NCI-H2029 treated with DMSO at 0.1 percent for 48 hours (cell line): Measurements from ENCODE around the gene JOSD2.

Experiments
- DNase-seq: peaks from one replicate; lab custom pipeline; 2025; lab: John Stamatoyannopoulos, UW

The JOSD2 gene

DNA sequence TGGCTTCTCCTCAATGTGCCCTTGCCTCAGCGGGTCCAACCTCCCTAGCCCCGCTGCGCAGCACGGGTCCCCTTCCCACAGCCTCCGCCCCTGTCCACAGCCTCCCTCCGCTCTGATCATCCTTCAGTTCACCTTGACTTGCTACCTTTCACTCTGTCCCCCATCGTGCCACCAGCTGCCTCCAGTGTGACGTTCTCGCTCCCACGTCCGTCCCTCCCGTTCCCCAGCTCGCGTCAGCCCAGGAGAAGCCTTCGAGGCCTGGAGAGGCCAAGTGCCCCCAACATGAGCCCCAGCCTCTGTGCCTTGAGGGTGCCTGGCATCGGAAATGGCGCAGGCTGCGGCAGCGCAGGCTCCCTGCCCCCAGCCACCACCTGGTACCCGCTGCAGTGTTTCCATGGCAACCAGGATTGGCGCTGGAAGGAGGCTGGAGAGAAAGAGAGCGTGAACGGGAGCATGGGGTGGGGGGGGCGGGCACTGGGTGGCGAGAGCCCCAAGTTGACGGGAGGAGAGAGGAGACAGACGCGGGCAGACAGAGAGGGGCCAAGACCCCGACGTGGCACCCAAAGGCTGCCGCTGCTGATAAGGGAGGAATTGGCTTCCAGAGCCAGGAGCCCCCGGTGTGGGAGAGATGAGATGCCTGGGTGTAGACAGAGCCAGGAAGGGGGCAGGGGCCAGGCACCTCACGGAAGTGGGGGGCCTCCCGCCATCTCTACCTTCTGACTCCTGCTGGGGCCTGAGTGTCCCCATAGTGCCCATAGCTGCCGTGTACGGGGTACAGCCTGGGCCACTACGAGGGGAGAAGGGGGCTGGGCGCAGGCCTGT is 3.6 kb upstream of the JOSD2 start:
- no peak for DNase-seq

DNA sequence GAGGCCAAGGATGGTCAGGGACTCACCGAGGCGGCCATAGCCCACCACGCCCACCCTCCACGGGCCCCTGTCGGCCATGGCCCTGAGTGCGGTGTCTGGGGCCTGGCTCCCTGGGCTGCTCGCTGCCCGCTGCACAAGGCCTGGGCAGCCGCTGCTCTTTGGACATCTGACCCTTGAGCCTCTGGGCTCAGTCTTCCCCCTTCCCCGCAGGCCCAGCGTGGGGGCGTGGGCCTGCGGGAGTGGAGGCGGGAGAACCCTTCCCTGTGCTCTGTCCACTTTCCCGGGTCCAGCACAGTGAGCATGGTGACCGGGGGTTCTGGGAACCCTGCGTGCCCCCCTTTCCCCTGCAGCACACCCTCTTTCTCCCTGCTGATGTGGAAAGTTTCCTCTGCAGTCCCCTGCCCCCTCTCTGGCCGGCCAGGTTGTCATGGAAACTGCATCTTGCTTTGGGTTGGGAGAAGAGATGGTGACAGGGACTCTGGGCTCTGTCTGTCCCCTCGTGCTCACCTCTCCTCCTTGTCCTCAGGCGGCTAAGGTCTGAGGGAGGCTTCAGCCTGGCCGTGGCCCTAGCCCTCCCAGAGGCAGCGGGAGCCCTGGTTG is 2.9 kb upstream of the JOSD2 start, which contains the start of gene ASPDH:
ASPDH (minus strand) TSS at position 168 of the 600 bp plus-strand sequence; CDS start at position 78, 90 bp downstream.
- no peak for DNase-seq

DNA sequence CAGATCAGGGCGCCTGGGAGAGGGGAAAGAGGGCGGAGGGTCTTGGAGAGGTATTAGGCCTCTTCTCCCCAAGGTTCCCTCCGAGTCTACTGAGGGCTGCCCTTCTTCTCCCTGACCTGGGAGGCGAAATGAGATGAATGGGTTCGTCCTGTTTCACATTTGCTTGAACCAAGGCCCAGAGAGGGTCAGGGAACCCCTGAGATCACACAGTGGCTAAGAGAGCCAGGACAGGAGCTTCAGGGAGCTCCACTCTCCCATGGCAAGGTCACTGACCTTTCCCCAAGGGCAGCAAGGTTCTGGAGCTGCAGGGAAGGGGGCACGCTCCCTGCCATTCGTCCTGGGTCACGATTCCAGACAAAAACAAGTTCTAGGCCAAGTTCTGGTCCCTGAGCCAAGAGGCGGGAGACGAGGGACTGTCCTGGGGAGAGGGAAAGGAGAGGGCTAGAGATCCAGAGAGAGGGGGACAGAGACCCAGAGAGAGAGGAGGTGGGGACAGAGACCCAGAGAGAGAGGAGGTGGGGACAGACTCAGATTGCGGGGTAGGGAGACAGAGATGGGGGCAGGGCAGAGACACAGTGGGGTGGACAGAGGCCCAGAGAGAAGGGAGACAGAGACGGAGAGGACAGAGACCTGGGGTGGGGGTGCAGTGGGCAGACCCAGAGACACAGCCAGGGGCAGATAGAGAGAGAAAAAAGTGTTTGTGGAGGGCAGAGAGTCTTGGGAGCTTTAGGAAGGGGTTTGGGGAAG is 2.2 kb upstream of the JOSD2 start:
- DNase-seq, result no peak

DNA sequence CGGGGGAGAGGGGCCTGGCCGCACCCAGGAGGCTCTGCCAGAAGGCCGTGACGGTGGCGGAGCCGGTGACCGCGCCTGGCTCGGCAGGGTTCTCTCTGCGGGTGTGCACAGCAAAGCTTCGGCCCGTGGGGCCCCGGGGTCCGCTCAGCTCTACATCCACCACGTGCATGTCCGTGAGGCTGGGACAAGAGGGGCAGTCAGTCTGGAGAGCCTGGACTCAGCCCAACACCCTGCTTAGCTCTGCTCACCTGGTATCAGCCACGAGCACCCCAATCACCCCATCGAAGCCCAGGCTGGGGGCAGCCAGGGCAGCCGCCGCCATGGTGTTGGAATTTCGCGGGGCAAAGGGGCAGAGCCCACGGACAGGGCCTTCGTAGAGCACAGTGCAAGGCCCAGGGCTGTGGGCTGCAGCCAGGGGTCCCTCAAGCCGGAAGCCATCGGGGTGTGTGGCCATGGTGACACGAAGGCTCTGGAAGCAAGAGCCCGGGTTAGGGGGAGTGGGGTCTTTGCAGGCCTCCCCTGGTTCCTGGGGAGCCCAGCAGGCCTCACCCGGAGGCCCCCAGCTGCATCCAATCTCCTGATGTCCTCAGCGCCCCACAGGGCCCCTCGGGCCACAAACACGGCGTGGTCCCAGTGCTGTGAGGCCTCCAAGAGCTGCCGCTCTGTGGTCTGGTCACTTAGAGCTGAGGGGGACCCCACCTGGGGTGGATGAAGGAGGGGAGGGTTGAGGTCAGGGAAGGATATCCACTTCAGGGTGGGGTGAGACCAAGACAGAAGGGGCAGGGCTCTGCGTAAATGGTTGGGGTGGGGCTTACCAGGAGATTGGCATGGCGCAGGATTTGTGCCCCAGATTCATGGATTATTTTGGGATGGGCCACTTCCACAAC is 1.4 kb upstream of the JOSD2 start:
- no peak for DNase-seq

DNA sequence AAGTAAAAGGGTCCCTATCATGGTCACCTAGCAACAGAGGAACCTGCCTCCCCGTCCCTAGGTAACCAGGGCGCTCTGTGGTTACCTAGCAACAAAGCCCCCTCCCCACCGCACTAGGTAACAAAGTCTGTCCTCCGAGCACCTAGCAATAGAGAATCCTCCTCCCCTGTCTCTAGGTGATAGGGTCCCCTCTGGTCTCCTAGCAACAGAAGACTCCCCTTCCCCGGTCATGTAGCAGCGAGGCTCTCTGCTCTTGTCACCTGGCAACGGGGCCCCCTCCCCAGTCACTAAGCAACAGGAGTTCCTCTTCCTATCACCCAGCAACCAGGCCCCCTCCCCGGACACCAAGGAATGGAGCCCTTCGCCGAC is 307 bp downstream of the JOSD2 start:
- no peak for DNase-seq

DNA sequence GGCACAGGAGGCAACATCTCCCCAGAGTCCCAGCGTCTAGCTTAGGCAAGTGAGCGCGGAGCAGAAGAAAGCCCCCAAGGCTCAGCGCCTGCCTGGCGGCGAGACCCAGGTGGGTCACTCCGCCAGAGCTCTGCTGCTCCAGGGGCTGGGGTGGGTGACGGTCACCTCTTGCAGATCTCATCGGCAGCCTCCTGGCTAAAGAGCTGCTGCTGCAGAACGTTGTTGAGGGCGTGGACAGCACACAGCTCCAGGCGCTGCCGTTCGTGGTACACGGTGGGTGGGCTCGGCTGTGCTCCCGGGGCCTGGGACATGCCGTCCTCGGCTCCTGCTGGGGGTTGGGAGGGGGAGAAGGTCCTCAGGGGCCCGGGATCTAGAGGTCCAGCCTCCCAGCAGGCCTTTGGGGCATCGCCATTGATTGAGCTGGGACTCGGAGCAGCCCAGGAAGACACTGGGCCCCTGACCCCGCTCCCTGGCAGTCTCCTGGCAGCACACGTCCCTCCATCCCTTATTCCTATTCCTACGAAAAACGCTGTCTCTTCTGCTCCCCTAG is 795 bp downstream of the JOSD2 start:
- DNase-seq, result no peak

DNA sequence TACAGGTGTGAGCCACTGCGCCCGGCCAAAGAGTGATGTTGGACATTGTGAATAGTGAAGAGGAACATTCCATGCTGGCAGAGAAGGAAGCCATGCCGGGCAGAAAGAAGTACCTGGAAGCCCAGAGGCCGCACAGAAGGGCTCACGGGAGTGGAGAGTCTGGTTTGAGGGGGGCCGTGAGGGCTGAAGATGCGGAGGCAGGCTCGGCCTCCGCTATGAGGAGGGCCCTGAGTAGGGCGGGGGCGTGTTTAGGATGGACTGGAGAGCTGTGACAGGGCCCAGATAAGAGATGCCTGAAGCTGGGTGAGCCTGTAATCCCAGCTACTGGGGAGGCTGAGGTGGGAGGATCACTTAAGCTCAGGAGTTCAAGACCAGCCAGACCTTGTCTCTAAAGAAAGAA is 1.6 kb downstream of the JOSD2 start:
- DNase-seq, result no peak

DNA sequence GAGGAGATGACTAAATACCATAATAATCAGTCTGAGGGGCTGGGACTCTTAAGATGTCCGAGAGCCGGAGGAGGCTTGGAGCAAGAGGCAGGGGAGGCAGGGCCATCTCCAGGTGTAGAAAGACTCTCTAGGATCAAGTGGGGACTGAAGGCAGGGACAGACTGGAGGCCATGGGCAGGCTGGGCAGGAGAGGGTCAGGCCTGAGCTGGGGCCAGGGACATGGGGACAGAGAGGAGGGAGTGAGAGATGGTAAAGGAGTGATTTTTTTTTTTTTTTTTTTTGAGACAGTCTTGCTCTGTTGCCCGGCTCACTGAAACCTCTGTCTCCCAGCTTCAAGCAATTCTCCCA is 2.2 kb downstream of the JOSD2 start:
- DNase-seq, result no peak

DNA sequence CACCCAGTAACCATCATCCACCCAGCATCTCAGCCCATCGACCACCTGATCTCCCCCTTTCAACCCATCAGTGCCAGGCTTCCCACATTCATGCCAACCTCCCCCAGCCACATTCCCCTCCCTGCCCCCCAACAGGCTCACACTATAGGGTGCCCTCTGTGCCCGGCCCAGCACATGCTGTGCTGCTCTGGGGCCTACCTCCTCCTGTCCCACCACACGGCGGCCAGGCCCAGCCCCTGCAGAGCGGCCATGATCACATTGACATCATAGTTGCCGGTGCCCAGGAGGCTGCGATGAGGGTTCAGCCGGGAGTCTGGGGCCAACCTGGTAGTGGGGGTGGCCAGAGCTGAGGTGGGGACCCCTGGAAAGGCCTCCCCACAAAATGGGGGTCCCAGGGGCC is 3.6 kb downstream of the JOSD2 start:
- no peak for DNase-seq

DNA sequence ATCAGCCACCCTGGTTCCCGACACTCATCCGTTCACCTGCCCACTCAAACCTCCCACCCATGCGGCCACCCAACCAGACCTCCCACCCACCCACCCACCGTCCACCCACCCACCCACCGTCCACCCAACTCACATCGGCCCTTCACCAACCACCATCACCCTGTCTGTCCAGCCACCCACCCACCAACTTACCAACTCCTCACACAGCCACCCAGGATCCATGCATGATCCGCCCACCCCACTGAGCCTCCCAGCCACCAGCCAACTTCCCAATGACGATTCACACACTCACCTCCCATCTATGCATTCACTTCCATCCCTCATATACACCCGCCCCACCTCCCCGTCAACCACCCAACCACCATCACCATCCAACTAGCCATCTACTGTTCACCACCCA is 4.3 kb downstream of the JOSD2 start:
- no peak for DNase-seq

DNA sequence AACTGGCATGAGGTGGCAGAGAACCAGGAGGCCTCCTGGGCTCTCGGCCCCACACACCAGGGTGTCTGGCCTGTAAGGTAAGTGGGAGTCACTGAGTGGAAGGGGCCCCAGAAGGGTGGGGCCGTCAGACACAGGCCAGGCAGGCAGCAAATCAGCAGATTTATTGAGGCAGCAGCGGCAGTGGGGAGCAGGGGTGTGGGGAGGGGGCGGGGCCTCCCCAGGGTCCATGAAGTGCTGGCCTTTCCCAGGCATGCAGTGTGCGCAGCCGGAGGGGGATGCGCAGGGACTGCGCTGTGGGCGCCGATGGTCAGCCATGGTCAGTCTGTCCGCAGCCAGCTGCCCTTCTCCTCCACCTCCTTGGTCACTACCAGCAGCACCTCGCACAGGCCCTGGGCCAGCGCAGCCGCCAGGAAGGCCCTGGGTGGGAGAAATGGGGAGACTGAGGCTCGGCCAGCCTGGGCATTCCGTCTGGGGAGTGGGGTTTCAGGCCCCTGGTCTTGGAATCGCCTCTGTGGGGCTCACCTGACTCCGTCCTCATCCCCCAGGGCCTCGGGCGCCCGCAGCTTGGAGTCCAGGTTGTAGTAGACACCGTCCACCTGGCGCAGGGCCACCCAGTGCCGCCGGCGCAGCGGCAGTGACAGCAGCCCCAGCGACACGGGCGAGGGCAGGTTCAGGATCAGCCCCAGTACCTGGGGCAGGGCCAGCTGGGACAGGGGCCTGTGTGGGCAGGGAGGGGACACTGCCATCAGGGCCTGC is 5.0 kb downstream of the JOSD2 start:
- DNase-seq, result no peak

DNA sequence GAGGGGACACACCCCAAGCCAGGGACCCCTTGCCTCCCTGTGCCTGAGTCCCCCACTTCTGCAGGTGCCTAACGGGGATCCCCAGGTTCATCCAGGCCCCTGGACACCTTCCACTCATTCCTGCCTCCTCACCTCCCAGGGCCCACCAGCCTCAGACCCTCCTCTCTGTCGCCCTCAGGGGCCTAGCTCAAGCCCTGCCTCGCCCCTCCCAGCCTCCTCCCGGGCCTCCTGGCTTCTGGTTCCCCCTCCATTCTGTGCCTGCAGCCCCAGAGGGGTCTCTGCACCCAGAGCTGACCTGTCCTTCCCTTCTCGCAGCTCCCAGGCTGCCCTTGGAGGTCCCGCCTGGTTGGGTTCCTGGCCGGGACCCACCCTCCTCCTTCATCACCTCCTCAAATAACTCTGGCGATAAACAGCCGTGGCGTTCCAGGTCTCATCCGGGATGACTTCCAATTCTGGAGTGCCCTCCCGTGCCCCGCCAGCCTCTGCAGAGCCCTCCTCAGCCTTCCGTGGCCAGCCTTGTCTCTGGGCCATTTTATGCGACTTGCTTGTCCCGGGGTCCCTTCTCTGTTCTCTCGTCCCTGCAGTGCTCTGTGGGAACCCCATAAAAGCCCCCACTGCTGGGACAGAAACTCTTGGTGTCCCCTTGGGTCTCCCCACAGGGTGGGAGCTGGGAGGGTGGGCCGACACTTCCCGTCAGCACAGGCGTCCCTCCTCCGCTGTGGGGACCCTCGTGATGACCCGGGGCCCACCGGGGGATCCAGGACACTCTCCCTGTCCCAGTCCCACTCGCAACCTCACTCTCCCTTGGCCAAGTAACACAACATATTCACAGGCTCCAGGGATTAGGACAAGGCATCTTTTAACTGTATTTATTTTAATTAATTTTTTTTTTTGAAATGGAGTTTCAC is 9.2 kb downstream of the JOSD2 start:
- no peak for DNase-seq

DNA sequence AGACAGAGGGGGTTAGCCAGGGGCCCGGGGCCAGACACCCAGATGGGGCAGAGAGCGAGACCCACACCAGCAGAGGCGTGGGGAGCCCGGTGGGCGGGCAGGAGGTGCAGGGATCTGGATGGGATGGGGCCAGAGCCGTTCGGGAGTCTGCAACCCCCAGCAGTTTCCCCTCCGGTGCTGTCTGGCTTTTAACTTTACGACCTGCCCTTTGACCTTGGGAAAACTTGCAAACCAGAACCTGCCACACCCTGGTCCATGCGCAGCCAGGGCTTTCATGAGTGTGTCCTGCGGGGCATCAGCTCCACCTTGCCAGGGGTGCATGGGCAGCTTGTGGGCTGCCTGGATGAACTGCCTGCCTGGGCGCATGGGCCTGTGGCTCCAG is 9.8 kb downstream of the JOSD2 start:
- DNase-seq, result no peak

DNA sequence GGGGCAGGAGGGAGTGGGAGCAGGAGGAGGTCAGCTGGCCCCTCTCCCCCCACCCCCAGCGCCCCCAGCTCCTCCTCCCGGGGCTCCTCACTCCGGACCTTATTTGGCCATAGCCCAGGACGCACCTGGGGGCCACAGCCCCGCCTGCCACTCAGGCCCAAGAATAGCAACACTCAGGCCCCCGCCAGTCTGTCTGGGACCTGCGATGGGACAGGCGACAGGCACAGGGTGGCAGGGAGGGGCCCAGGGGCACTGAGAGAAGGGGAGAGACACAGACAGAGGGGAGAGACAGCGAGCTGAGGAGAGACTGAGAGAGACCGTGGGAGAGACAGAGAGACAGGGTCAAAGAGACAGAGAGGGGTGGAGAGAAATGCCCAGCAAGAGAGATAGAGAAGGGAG is 10.2 kb downstream of the JOSD2 start:
- no peak for DNase-seq

DNA sequence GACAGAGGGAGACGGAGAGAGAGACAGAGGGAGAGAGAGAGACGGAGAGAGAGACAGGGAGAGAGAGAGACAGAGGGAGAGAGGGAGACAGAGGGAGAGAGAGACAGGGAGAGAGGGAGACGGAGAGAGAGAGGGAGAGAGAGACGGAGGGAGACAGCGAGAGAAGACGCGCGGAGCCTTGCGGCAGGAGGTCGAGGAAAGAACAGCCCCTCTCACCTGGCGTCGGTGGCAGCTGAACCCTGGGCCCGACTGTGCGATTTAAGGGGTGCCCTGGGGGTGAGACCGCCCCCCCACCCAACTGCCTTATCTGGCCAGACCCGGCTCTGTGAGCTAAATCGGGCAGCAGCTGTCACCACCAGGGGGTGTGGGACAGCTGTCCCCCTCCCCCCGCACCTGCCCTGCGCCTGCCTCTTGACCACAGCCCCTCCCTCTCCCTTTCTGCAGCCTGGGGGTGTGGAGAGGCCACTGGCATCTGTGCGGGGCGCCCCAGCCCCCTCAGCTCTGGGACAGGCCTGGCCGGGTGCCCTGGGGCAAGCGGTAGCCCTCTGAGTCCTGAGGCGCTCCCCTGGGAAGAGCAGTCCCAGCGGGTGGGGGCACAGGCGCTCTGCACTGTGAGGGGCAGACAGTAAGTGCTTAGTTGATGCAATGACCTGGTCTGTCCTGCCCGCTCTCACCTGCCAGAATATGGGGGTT is 10.8 kb downstream of the JOSD2 start:
- DNase-seq, result no peak

DNA sequence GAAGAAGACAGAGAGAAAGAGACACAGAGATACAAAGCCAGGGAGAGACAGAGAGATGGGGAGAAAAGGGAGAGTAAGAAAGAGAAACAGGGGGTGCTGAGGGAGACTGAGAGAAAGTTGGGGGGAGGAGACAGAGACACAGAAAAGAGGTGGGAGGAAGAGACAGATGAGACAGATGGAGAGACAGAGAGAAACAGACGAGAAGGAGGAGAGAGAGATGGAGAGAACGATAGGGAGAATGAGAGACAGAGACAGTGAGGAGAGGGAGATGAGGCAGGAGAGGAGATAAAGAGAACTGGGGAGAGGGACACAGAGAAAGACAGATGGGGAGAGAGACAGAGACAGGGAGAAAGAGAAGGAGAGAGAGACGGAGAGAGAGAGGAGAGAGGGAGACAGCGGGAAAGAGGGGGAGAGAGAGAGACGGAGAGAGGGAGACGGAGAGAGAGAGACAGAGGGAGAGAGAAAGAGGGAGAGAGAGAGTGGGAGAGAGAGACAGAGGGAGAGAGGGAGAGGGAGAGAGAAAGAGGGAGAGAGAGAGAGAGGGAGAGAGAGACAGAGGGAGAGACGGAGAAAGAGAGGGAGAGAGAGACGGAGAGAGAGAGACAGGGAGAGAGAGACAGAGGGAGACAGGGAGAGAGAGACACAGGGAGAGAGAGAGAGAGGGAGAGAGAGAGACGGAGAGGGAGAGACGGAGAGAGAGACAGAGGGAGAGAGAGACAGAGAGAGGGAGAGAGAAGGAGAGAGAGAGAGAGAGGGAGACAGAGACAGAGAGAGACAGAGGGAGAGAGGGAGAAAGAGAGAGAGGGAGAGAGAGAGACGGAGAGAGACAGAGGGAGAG is 12.6 kb downstream of the JOSD2 start:
- DNase-seq, result no peak

DNA sequence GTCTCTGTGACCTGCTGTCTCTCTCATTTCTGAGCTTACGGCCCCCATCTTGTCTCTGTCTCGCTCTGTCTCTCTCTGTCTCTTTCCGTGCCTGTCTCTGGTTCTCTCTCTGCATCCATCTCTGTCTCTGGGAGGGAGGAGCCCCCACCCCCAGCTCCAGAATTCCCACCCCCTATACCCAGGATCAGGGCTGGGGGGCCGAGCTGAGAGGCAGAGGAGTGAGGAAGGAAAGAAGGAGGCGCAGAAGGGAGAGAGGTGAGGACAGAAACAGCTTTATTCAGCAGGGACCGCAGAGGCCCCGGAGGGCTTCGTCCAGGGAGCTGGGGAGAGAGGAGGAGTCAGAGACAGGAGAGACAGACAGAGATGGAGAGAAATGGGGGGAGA is 14.0 kb downstream of the JOSD2 start:
- DNase-seq, result no peak

DNA sequence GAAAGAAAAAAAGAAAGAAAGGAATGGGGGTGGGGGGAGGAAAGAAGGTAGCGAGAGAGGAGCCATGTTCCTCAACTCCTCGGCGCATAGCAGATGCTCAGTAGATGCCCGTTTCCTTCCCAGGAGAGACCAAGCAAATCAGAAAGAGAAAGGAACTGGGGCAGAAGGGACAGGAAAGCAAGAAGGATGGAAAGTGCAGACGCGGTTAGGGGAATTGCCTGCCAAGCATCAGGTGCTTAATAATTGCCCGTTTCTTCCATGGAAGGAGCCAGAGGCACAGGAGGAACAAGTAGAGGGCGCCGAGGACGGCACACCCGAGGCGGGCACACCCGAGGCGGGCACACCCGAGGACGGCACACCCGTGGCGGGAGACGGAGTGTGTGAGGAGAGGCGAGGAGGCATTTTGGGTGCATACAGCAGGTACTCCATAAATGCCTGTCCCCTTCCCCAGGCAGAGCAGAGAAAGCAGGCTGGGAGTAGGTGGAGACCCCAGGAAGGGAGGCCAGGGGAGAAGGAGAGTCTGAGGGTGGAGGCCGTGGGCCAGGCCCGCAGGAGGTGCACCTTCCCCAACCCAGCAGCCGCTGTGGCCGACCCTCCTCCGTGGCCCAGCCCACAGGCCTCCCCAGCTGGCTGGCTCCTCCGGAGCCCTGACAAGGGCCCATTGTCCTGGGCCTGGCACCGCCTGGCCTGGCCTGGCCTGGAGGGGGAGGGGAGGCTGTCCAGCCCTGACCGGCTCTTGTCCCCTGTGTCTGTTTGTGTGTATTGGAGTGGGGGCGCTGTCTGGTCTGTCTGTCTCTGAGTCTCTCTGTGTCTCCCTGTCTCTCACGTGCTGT is 14.6 kb downstream of the JOSD2 start:
- no peak for DNase-seq
